Measurements from ENCODE around the gene GOSR2.
"Not testable (repeated sequence)": the region's sequence is repeated elsewhere in the genome, so short reads cannot be mapped to it uniquely, and the experiment has no call there.

GOSR2 gene

DNA sequence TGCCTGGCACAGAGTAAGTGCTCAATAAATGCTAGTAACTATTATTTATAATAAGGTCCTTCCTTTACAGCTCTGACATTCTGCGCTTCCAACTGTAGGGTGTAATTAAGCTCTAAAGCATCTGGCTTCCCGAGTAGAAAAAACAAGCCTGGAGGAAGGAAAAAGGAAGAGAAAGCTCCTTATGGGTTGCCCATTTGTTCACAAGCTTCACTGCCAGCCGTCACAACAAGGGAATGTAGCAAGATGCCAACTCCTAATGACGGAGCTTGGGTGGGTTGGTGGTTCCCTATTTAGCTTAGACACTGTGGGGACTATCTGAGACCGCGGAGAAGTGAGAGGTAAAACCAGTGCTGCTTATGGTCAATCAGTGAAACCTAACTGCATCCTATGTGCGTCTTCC lies 63.4 kb downstream of the GOSR2 start:
- H3K27me3 ChIP-seq (ENCODE audit: control insufficient read depth in 2 of 2, insufficient read depth in 2 of 2, low read length in 2 of 2), result no peaks in the 10 kb centered on the region
- H3K27ac ChIP-seq (ENCODE audit: low read depth in 2 of 2, low read length in 2 of 2), result no peak overlapping the region
- no peaks in the 10 kb centered on the region for H3K36me3 ChIP-seq (ENCODE audit: control insufficient read depth in 2 of 2, insufficient read depth in 2 of 2, low read length in 2 of 2)
- H3K9ac ChIP-seq (ENCODE audit: low read depth in 1 of 2, low read length in 2 of 2), result no peak overlapping the region
- H3K9me3 ChIP-seq (ENCODE audit: control insufficient read depth in 2 of 2, low read length in 2 of 2), result no peaks in the 10 kb centered on the region
- no peak overlapping the region for H3K4me3 ChIP-seq (ENCODE audit: low read length in 2 of 2)
- H3K4me1 ChIP-seq (ENCODE audit: control insufficient read depth in 2 of 2, insufficient read depth in 2 of 2, low read length in 2 of 2), result peaks cover 7 to 12% of the 10 kb centered on the region in 2 donors

DNA sequence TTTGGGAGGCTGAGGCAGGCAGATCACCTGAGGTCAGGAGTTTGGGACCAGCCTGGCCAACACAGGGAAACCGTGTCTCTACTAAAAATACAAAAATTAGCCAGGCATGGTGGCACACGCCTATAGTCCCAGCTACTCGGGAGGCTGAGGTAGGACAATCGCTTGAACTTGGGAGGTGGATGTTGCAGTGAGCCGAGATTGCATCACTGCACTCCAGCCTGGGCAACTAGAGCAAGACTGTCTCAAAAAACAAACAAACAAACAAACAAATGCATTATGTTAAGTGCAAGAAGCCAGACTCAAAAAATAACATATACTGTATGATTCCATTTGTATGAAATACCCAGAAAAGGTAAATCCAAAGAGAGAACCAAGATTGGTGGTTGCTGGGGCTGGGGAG lies 65.0 kb downstream of the GOSR2 start:
- not testable (repeated sequence) for H3K36me3 ChIP-seq (ENCODE audit: control insufficient read depth in 2 of 2, insufficient read depth in 2 of 2, low read length in 2 of 2); H3K9ac ChIP-seq (ENCODE audit: low read depth in 1 of 2, low read length in 2 of 2); H3K27ac ChIP-seq (ENCODE audit: low read depth in 2 of 2, low read length in 2 of 2); H3K4me3 ChIP-seq (ENCODE audit: low read length in 2 of 2); H3K9me3 ChIP-seq (ENCODE audit: control insufficient read depth in 2 of 2, low read length in 2 of 2); H3K27me3 ChIP-seq (ENCODE audit: control insufficient read depth in 2 of 2, insufficient read depth in 2 of 2, low read length in 2 of 2)
- H3K4me1 ChIP-seq (ENCODE audit: control insufficient read depth in 2 of 2, insufficient read depth in 2 of 2, low read length in 2 of 2), result peaks cover 7 to 12% of the 10 kb centered on the region in 2 donors

DNA sequence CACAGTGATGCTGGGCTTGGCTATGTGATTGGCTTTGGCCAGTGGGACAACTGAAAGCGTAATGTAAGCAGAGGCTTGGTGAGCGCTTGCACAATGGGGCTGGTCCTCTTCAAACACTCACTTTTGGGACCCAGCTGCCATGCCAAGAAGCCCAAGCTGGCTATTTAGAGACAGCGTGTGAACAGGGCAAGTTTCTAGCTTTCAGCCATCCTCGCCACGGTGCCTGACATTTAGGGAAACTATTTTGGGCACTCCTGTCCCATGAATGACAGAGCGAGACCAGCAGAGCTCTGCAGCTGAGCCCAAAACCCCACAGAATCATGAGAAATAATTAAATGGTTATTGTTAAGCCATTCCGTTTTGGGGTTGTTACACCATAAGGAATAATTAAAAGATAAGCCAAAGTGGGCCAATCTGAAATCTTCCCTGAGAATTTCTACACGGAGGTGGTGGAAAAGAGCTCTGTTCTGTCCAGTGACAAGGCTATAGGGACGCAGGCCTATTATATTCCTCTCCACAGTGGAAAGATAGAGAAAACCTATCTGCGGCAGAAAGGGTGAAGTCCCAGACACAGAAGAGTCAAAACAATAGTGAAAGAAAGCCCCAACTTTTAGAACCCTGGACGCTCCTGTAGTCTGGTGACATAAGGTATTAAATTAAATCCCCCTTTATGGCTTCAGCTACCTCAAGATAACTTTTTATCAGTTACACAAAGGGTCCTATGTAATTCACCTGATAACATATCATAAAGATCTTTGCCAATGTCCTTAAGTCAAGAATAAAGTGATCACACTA lies 66.9 kb downstream of the GOSR2 start:
- H3K4me3 ChIP-seq (ENCODE audit: low read length in 2 of 2), result no peak overlapping the region
- no peak overlapping the region for H3K9ac ChIP-seq (ENCODE audit: low read depth in 1 of 2, low read length in 2 of 2)
- no peaks in the 10 kb centered on the region for H3K36me3 ChIP-seq (ENCODE audit: control insufficient read depth in 2 of 2, insufficient read depth in 2 of 2, low read length in 2 of 2)
- H3K27ac ChIP-seq (ENCODE audit: low read depth in 2 of 2, low read length in 2 of 2), result no peak overlapping the region
- no peaks in the 10 kb centered on the region for H3K27me3 ChIP-seq (ENCODE audit: control insufficient read depth in 2 of 2, insufficient read depth in 2 of 2, low read length in 2 of 2)
- H3K4me1 ChIP-seq (ENCODE audit: control insufficient read depth in 2 of 2, insufficient read depth in 2 of 2, low read length in 2 of 2), result no peaks in the 10 kb centered on the region
- H3K9me3 ChIP-seq (ENCODE audit: control insufficient read depth in 2 of 2, low read length in 2 of 2), result no peaks in the 10 kb centered on the region

DNA sequence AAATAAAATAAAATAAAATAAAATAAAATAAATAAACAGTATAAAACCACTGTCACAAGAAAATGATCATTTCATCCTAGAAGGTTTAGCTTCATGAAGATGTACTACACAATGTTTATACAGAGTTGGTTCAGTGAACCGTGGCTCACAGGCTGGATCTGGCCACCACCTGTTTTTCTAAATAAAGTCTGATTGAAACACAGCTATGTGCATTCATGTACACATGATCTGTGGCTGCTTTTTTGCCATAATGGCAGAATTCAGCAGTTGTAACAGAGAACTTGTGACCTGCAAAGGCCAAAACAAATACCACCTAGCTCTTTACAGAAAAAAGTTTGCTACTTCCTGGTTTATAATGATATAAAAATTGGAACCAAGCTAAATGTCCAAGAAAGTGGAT lies 68.7 kb downstream of the GOSR2 start:
- Histone ChIP-seq H3K36me3 (ENCODE audit: control insufficient read depth in 2 of 2, insufficient read depth in 2 of 2, low read length in 2 of 2) (no peaks in the 10 kb centered on the region), H3K27me3 (ENCODE audit: control insufficient read depth in 2 of 2, insufficient read depth in 2 of 2, low read length in 2 of 2) (no peaks in the 10 kb centered on the region), H3K4me3 (ENCODE audit: low read length in 2 of 2) (no peak overlapping the region), H3K9ac (ENCODE audit: low read depth in 1 of 2, low read length in 2 of 2) (no peak overlapping the region), H3K9me3 (ENCODE audit: control insufficient read depth in 2 of 2, low read length in 2 of 2) (no peaks in the 10 kb centered on the region), H3K27ac (ENCODE audit: low read depth in 2 of 2, low read length in 2 of 2) (no peak overlapping the region), H3K4me1 (ENCODE audit: control insufficient read depth in 2 of 2, insufficient read depth in 2 of 2, low read length in 2 of 2) (no peaks in the 10 kb centered on the region)
